Fibroblast of villous mesenchyme (primary cell): ENCODE data around the gene TMEM221. TPM values are rescaled to one million over a fixed set of nuclear protein-coding genes. Genes with fewer than 3 reads are reported as not detected.
A peak's percentile ranks its signal among the peaks of the same experiment; 100 is the strongest.

Experiments used
- DNase-seq: peaks from one replicate; pipeline ENCODE4 v3.0.0-alpha.2; 2010; ENCODE audit warnings: low read depth
- H3K4me3 ChIP-seq: 2 replicates; pipeline ENCODE4 v1.5.1; 2011; ENCODE audit warnings: low read depth, mild to moderate bottlenecking, low read length
- CTCF ChIP-seq: IDR thresholded peaks from 2 replicates; pipeline ENCODE4 v1.5.1; 2012; ENCODE audit warnings: low read depth, mild to moderate bottlenecking, low read length; ENCODE audit not compliant: insufficient read depth
- total RNA-seq: library from RNA; depleted of rRNA; stranded (reverse); fragments of >200 nt; gene quantifications from 2 replicates; pipeline ENCODE4 v1.2.3, GENCODE V29; 2012

TMEM221 gene
- total RNA-seq, 1 donor = not detected

GRCh38 chr19:17411801-17412200 lies 36.7 kb downstream of the TMEM221 start:
- DNase-seq = no peak
- no peak overlapping the region for H3K4me3 ChIP-seq
- no peak for TF ChIP-seq CTCF

- no peak overlapping the region for H3K4me3 ChIP-seq
- peak; percentile 83 for DNase-seq
- TF ChIP-seq CTCF = no peak
These were observed 38.5 kb downstream of the TMEM221 start for GRCh38 chr19:17409990-17410389.

- no peak for DNase-seq
- no peak for TF ChIP-seq CTCF
- peak overlapping the region; percentile 69 for H3K4me3 ChIP-seq
These were observed 41.6 kb downstream of the TMEM221 start for GRCh38 chr19:17406887-17407196.

- no peak for TF ChIP-seq CTCF
- DNase-seq = peak; percentile 58
- H3K4me3 ChIP-seq = peak overlapping the region; percentile 69
These were observed 42.2 kb downstream of the TMEM221 start for GRCh38 chr19:17406046-17406886.

- DNase-seq = peak; percentile 96
- TF ChIP-seq CTCF = no peak
- peak within 1 kb of the TSS; percentile 69 for H3K4me3 ChIP-seq
These were observed 43.0 kb downstream of the TMEM221 start, which contains the start of gene BST2 for GRCh38 chr19:17405250-17406045. TSS of gene BST2 (minus strand) at chr19:17405630. CDS start at chr19:17405575, 55 bp downstream.

GRCh38 chr19:17404621-17405249 lies 43.7 kb downstream of the TMEM221 start:
- TF ChIP-seq CTCF = no peak
- H3K4me3 ChIP-seq = peak overlapping the region; percentile 69
- DNase-seq = no peak
